DND-41 (cell line): ENCODE results near the gene RGS7BP.

Source experiments
- ATAC-seq: fragments of 200-7000 bp; cut with Tn5 transposase; 3 replicates; pipeline ENCODE4 v1.9.1; 2021; ENCODE audit warnings: low read depth; ENCODE audit not compliant: insufficient read depth
- DNase-seq: peaks from one replicate; pipeline ENCODE4 v3.0.0-alpha.2; 2020
- H2AFZ ChIP-seq: 2 replicates; pipeline ENCODE4 v1.6.0; 2012; ENCODE audit warnings: low read depth, low read length
- H3K27ac ChIP-seq: 2 replicates; pipeline ENCODE4 v1.5.1; 2012; ENCODE audit warnings: low read length, inconsistent platforms
- H3K27me3 ChIP-seq: fragments of 200-600 bp; sonication (generic); 2 replicates; pipeline ENCODE4 v1.6.0; 2012; ENCODE audit warnings: low read length, mild to moderate bottlenecking, inconsistent platforms; ENCODE audit not compliant: insufficient read depth, poor library complexity
- H3K36me3 ChIP-seq: 2 replicates; pipeline ENCODE4 v1.5.1; 2012; ENCODE audit warnings: low read length, inconsistent platforms; ENCODE audit not compliant: insufficient read depth
- H3K4me1 ChIP-seq: 2 replicates; pipeline ENCODE4 v1.5.1; 2012; ENCODE audit warnings: mild to moderate bottlenecking, low read length; ENCODE audit not compliant: insufficient read depth
- H3K4me2 ChIP-seq: 2 replicates; pipeline ENCODE4 v1.6.0; 2012; ENCODE audit warnings: mild to moderate bottlenecking, moderate library complexity, low read length, inconsistent platforms; ENCODE audit not compliant: insufficient read depth
- H3K4me3 ChIP-seq, 2 experiments: fragments of 200-600 bp in 1 of 2; shearing (Covaris generic) in 1 of 2; 2 replicates each; pipeline ENCODE4 v1.5.1; 2012 to 2016; ENCODE audit warnings: inconsistent platforms in 2 of 2, low read length in 2 of 2, mild to moderate bottlenecking in 2 of 2, low read depth in 1 of 2, moderate library complexity in 1 of 2
- H3K79me2 ChIP-seq: 2 replicates; pipeline ENCODE4 v1.6.0; 2012; ENCODE audit warnings: low read length, inconsistent platforms; ENCODE audit not compliant: insufficient read depth
- H3K9ac ChIP-seq: 2 replicates; pipeline ENCODE4 v1.6.0; 2012; ENCODE audit warnings: low read depth, mild to moderate bottlenecking, inconsistent platforms, low read length, moderate library complexity
- H3K9me3 ChIP-seq: 2 replicates; pipeline ENCODE4 v1.5.1; 2012; ENCODE audit warnings: low read length, moderate library complexity, mild to moderate bottlenecking, inconsistent platforms; ENCODE audit not compliant: insufficient read depth, severe bottlenecking
- H4K20me1 ChIP-seq: 2 replicates; pipeline ENCODE4 v1.6.0; 2012; ENCODE audit warnings: low read length; ENCODE audit not compliant: insufficient read depth
- CTCF ChIP-seq: IDR thresholded peaks from 2 replicates; pipeline ENCODE4 v1.5.1; 2012; ENCODE audit warnings: borderline replicate concordance, low read length, moderate library complexity, mild to moderate bottlenecking; ENCODE audit not compliant: poor library complexity, severe bottlenecking; ENCODE audit errors: extremely low read depth
- EZH2 ChIP-seq: IDR thresholded peaks from 3 replicates; pipeline ENCODE4 v1.6.1; 2012; ENCODE audit warnings: borderline replicate concordance, low read depth, mild to moderate bottlenecking, moderate library complexity, low read length, inconsistent platforms; ENCODE audit not compliant: severe bottlenecking

The RGS7BP gene

GRCh38 chr5:64637837-64638443 lies 132.1 kb downstream of the RGS7BP start:
- no peaks in the 10 kb centered on the region for H4K20me1 ChIP-seq
- no peaks in the 10 kb centered on the region for H3K4me1 ChIP-seq
- no peaks in the 10 kb centered on the region for H3K79me2 ChIP-seq
- no peak overlapping the region for H3K27ac ChIP-seq
- H3K36me3 ChIP-seq, result no peaks in the 10 kb centered on the region
- DNase-seq (no peak), ATAC-seq (no peak)
- no peak overlapping the region for H3K4me3 ChIP-seq
- H2AFZ ChIP-seq, result no peak overlapping the region
- H3K4me2 ChIP-seq, result no peak overlapping the region
- no peaks in the 10 kb centered on the region for H3K9me3 ChIP-seq
- TF ChIP-seq EZH2 (no peak), CTCF (no peak)
- peaks cover 23% of the 10 kb centered on the region for H3K27me3 ChIP-seq
- no peak overlapping the region for H3K9ac ChIP-seq

- H3K9me3 ChIP-seq, result no peaks in the 10 kb centered on the region
- H3K36me3 ChIP-seq, result no peaks in the 10 kb centered on the region
- H3K9ac ChIP-seq, result no peak overlapping the region
- H3K4me1 ChIP-seq, result no peaks in the 10 kb centered on the region
- no peak overlapping the region for H3K4me3 ChIP-seq
- no peak for ATAC-seq
- no peak for DNase-seq
- no peak overlapping the region for H3K27ac ChIP-seq
- H2AFZ ChIP-seq, result no peak overlapping the region
- TF ChIP-seq CTCF (no peak), EZH2 (no peak)
- no peaks in the 10 kb centered on the region for H3K79me2 ChIP-seq
- H4K20me1 ChIP-seq, result no peaks in the 10 kb centered on the region
- no peak overlapping the region for H3K4me2 ChIP-seq
- no peaks in the 10 kb centered on the region for H3K27me3 ChIP-seq
Measured at GRCh38 chr5:64644831-64645230, 139.0 kb downstream of the RGS7BP start.

DNA sequence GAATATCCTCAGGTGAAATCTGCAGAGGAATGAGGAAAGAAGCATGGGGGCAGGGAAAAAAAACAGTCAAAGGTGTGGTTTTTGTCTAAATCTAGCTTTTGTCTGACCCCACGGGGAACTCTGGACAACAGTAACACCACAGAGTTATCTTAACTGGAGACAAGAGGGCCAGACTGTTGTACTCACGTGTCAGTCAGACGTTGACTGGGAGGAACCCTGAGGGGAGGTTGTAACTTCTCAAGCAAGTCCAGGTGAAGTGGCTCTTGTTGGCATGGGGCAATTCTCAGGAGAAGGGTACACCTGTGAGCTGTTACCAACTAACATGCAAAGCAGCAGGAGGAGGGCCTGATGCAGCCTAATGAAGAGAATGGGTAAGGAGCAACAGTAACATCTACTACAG lies 140.4 kb downstream of the RGS7BP start:
- no peaks in the 10 kb centered on the region for H3K9me3 ChIP-seq
- no peak for ATAC-seq
- no peak for DNase-seq
- H3K27ac ChIP-seq, result no peak overlapping the region
- no peaks in the 10 kb centered on the region for H4K20me1 ChIP-seq
- no peak overlapping the region for H3K4me3 ChIP-seq
- no peak overlapping the region for H3K4me2 ChIP-seq
- no peak overlapping the region for H3K9ac ChIP-seq
- H3K27me3 ChIP-seq, result no peaks in the 10 kb centered on the region
- H3K4me1 ChIP-seq, result no peaks in the 10 kb centered on the region
- no peak overlapping the region for H2AFZ ChIP-seq
- no peaks in the 10 kb centered on the region for H3K79me2 ChIP-seq
- no peaks in the 10 kb centered on the region for H3K36me3 ChIP-seq
- no peak for TF ChIP-seq EZH2
- TF ChIP-seq CTCF, result no peak

GRCh38 chr5:64649512-64649911 lies 143.7 kb downstream of the RGS7BP start:
- Histone ChIP-seq H3K9ac (no peak overlapping the region), H2AFZ (no peak overlapping the region), H3K4me2 (no peak overlapping the region), H3K79me2 (no peaks in the 10 kb centered on the region), H3K36me3 (no peaks in the 10 kb centered on the region), H3K4me1 (no peaks in the 10 kb centered on the region), H3K27me3 (no peaks in the 10 kb centered on the region), H4K20me1 (no peaks in the 10 kb centered on the region), H3K9me3 (no peaks in the 10 kb centered on the region), H3K27ac (no peak overlapping the region), H3K4me3 (no peak overlapping the region)
- no peak for ATAC-seq
- no peak for DNase-seq
- TF ChIP-seq CTCF (no peak), EZH2 (no peak)
